IMR-90 (cell line): ENCODE results near the gene INO80. TPM values are rescaled to one million over a fixed set of nuclear protein-coding genes. Genes with fewer than 3 reads are reported as not detected.

Experiments used
- ATAC-seq: fragments of 200-7000 bp; cut with Tn5 transposase; 2 replicates; pipeline ENCODE4 v1.9.1; 2020; ENCODE audit warnings: low read depth, mild to moderate bottlenecking, moderate library complexity
- BruUV-seq: library from RNA; stranded (reverse); fragments of 400-500 nt; replicated peaks from 2 replicates; lab custom pipeline; 2021; lab: Mats Ljungman, UMichigan
- CTCF ChIA-PET: fragments of 300-600 bp; formaldehyde crosslinking; extraction: SDS; loops from one replicate; lab custom pipeline; 2021; ENCODE audit warnings: antibody characterized with exemption; lab: Yijun Ruan, JAX
- POLR2A ChIA-PET: fragments of 300-600 bp; sonication (Branson Sonifier 250); formaldehyde crosslinking; loops from one replicate; lab custom pipeline; 2022; ENCODE audit warnings: antibody characterized with exemption; ENCODE audit not compliant: unreplicated experiment; lab: Charles Lee
- DNase-seq: peaks from one replicate; pipeline ENCODE4 v3.0.0; 2013
- H2AFZ ChIP-seq: replicated peaks from 2 replicates; pipeline ENCODE3; 2013; ENCODE audit warnings: low read length, mild to moderate bottlenecking; ENCODE audit not compliant: poor library complexity
- H2AK5ac ChIP-seq: 2 replicates; pipeline ENCODE4 v1.6.1; 2013; ENCODE audit warnings: low read depth, low read length, inconsistent platforms
- H2AK9ac ChIP-seq: replicated peaks from 2 replicates; pipeline ENCODE3; 2013; ENCODE audit warnings: mild to moderate bottlenecking, low read depth, low read length, moderate library complexity; ENCODE audit not compliant: poor library complexity
- H2BK120ac ChIP-seq: 2 replicates; pipeline ENCODE4 v1.6.1; 2013; ENCODE audit warnings: low read depth, low read length, inconsistent platforms
- H2BK15ac ChIP-seq: 3 replicates; pipeline ENCODE4 v1.6.1; 2013; ENCODE audit warnings: low read depth, low read length, inconsistent platforms
- H2BK20ac ChIP-seq: 2 replicates; pipeline ENCODE4 v1.6.1; 2013; ENCODE audit warnings: low read depth, mild to moderate bottlenecking, inconsistent platforms, low read length, moderate library complexity
- H2BK5ac ChIP-seq: 2 replicates; pipeline ENCODE4 v1.6.1; 2013; ENCODE audit warnings: mild to moderate bottlenecking, low read depth, low read length, inconsistent platforms; ENCODE audit not compliant: poor library complexity, severe bottlenecking
- H3K14ac ChIP-seq: replicated peaks from 2 replicates; pipeline ENCODE4 v1.6.1; 2013; ENCODE audit warnings: low read depth, low read length, inconsistent platforms
- H3K18ac ChIP-seq: 2 replicates; pipeline ENCODE4 v1.6.1; 2013; ENCODE audit warnings: low read depth, low read length, control low read depth
- H3K23ac ChIP-seq: 2 replicates; pipeline ENCODE4 v1.6.1; 2013; ENCODE audit warnings: low read depth, low read length, inconsistent platforms
- H3K27ac ChIP-seq: 2 replicates; pipeline ENCODE4 v1.5.1; 2013; ENCODE audit warnings: mild to moderate bottlenecking, control low read depth, low read length; ENCODE audit not compliant: insufficient read depth
- H3K27me3 ChIP-seq: 2 replicates; pipeline ENCODE4 v1.6.1; 2013; ENCODE audit warnings: low read length; ENCODE audit not compliant: control insufficient read depth, insufficient read depth
- H3K36me3 ChIP-seq: 2 replicates; pipeline ENCODE4 v1.6.1; 2013; ENCODE audit warnings: low read length, mixed read lengths; ENCODE audit not compliant: control insufficient read depth, insufficient read depth
- H3K4ac ChIP-seq: 2 replicates; pipeline ENCODE4 v1.6.1; 2013; ENCODE audit warnings: low read depth, low read length, inconsistent platforms
- H3K4me1 ChIP-seq: 2 replicates; pipeline ENCODE4 v1.6.1; 2013; ENCODE audit warnings: low read length, mixed read lengths; ENCODE audit not compliant: control insufficient read depth, insufficient read depth
- H3K4me2 ChIP-seq: 2 replicates; pipeline ENCODE4 v1.6.1; 2013; ENCODE audit warnings: low read depth, mild to moderate bottlenecking, control low read depth, low read length, moderate library complexity
- H3K4me3 ChIP-seq: 2 replicates; pipeline ENCODE4 v1.5.1; 2013; ENCODE audit warnings: low read depth, mild to moderate bottlenecking, control low read depth, low read length, moderate library complexity; ENCODE audit not compliant: insufficient read depth
- H3K56ac ChIP-seq: 2 replicates; pipeline ENCODE4 v1.6.1; 2013; ENCODE audit warnings: low read length, inconsistent platforms; ENCODE audit not compliant: insufficient read depth; ENCODE audit errors: extremely low read depth
- H3K79me1 ChIP-seq, 2 experiments: 2 replicates each; pipeline ENCODE4 v1.6.1; 2013; ENCODE audit warnings: low read length in 2 of 2, inconsistent platforms in 1 of 2, low read depth in 1 of 2
- H3K9ac ChIP-seq: 2 replicates; pipeline ENCODE4 v1.6.1; 2013; ENCODE audit warnings: low read depth, low read length, control low read depth
- H3K9me1 ChIP-seq: 2 replicates; pipeline ENCODE4 v1.6.1; 2013; ENCODE audit warnings: low read length, inconsistent platforms; ENCODE audit not compliant: insufficient read depth
- H3K9me3 ChIP-seq: 2 replicates; pipeline ENCODE4 v1.6.1; 2013; ENCODE audit warnings: low read length; ENCODE audit not compliant: control insufficient read depth, insufficient read depth
- H4K20me1 ChIP-seq: 2 replicates; pipeline ENCODE4 v1.6.1; 2013; ENCODE audit warnings: low read length, inconsistent platforms; ENCODE audit not compliant: insufficient read depth
- H4K5ac ChIP-seq: 2 replicates; pipeline ENCODE4 v1.6.1; 2013; ENCODE audit warnings: mild to moderate bottlenecking, low read depth, low read length, control low read depth
- H4K8ac ChIP-seq, 2 experiments: 2 replicates each; pipeline ENCODE4 v1.6.1; 2013; ENCODE audit warnings: low read depth in 2 of 2, low read length in 2 of 2, control low read depth in 1 of 2, inconsistent platforms in 1 of 2
- H4K91ac ChIP-seq: 2 replicates; pipeline ENCODE4 v1.6.1; 2013; ENCODE audit warnings: low read depth, low read length, inconsistent platforms; ENCODE audit not compliant: insufficient read depth
- CEBPB ChIP-seq: IDR thresholded peaks from 2 replicates; pipeline ENCODE4 v1.6.1; 2012; ENCODE audit warnings: low read depth, low read length, improper control_type of control experiment
- CHD1 ChIP-seq: IDR thresholded peaks from 2 replicates; pipeline ENCODE4 v1.6.1; 2012; ENCODE audit warnings: low read depth, low read length, improper control_type of control experiment
- MAFK ChIP-seq: IDR thresholded peaks from 2 replicates; pipeline ENCODE4 v1.6.1; 2012; ENCODE audit warnings: low read depth, low read length, improper control_type of control experiment
- MAZ ChIP-seq: IDR thresholded peaks from 2 replicates; pipeline ENCODE4 v1.6.1; 2012; ENCODE audit warnings: low read depth, mild to moderate bottlenecking, low read length, improper control_type of control experiment, moderate library complexity, borderline replicate concordance
- NFE2L2 ChIP-seq: fragments of 150-350 bp; IDR thresholded peaks from 2 replicates; pipeline ENCODE4 v1.6.1; 2016; ENCODE audit warnings: low read depth, mild to moderate bottlenecking, low read length
- POLR2A ChIP-seq: IDR thresholded peaks from 2 replicates; pipeline ENCODE4 v1.6.1; 2012; ENCODE audit warnings: mild to moderate bottlenecking, low read depth, low read length
- RCOR1 ChIP-seq: IDR thresholded peaks from 2 replicates; pipeline ENCODE4 v1.6.1; 2012; ENCODE audit warnings: mild to moderate bottlenecking, low read length, improper control_type of control experiment; ENCODE audit not compliant: insufficient replicate concordance
- RFX5 ChIP-seq: IDR thresholded peaks from 2 replicates; pipeline ENCODE4 v1.8.0; 2012; ENCODE audit warnings: low read depth, mild to moderate bottlenecking, low read length, moderate library complexity
- SMC3 ChIP-seq: fragments of 150-350 bp; IDR thresholded peaks from 2 replicates; pipeline ENCODE4 v1.6.1; 2016; ENCODE audit warnings: low read depth, mild to moderate bottlenecking, antibody characterized with exemption, low read length, moderate library complexity
- USF2 ChIP-seq: fragments of 150-350 bp; IDR thresholded peaks from 2 replicates; pipeline ENCODE4 v1.6.1; 2017; ENCODE audit warnings: mild to moderate bottlenecking, antibody characterized with exemption, low read length, low read depth
- WGBS, 2 experiments: methylation state at CpG; one replicate each; pipeline versions ENCODE4 v1.1.5 to v1.1.7; 2013; ENCODE audit warnings: missing lambda C conversion rate in 2 of 2; ENCODE audit not compliant: insufficient read length in 1 of 2; ENCODE audit errors: extremely low coverage in 2 of 2; 5-methylcytosine and 5-hydroxymethylcytosine counted together
- dilution Hi-C: fragments of 300-500 bp; cut with HindIII; formaldehyde crosslinking; loops from one replicate; pipeline ENCODE4 v1.14.3; 2018; ENCODE audit warnings: low sequenced_read_pairs; ENCODE audit not compliant: unreplicated experiment
- in situ Hi-C: fragments of 300-500 bp; cut with MboI; formaldehyde crosslinking; loops from 3 replicates; pipeline ENCODE4 v1.14.3; 2019; ENCODE audit warnings: low sequenced_read_pairs, inconsistent platforms, mixed read lengths
- intact Hi-C: fragments of 100-400 bp; cut with micrococcal nuclease; formaldehyde crosslinking; loops from 2 replicates; pipeline ENCODE4 v1.10.0; 2022
- polyA plus RNA-seq, 3 experiments: library from polyadenylated mRNA; depleted of rRNA; stranded (reverse); fragments of >200 nt; gene quantifications; 2 replicates each; pipeline ENCODE4 v1.2.3, GENCODE V29; 2012; ENCODE audit warnings: low replicate concordance in 1 of 3
- total RNA-seq: library from RNA; depleted of rRNA; stranded (reverse); fragments of >200 nt; gene quantifications from 2 replicates; pipeline ENCODE4 v1.2.3, GENCODE V29; 2012
- TF ChIP-seq, protein P1 (sequence below): conservative IDR thresholded peaks from 2 replicates; pipeline ENCODE4 v1.5.1; 2012; ENCODE audit warnings: mild to moderate bottlenecking, low read depth, low read length, improper control_type of control experiment
- TF ChIP-seq, protein P2 (sequence below): fragments of 150-350 bp; IDR thresholded peaks from 2 replicates; pipeline ENCODE4 v1.6.1; 2016; ENCODE audit warnings: low read depth, mild to moderate bottlenecking, low read length, moderate library complexity, borderline replicate concordance

The INO80 gene
- total and polyA plus RNA-seq, 2 of the 4 experiments (the other 2 are of a cell fraction) = 6.0 to 13.3 TPM

GRCh38 chr15:40936709-40937666 is 179.1 kb downstream of the INO80 start:
- Histone ChIP-seq H2BK5ac (peak overlapping the region; percentile 40), H3K27me3 (no peaks in the 10 kb centered on the region), H3K4me1 (peaks cover 17% of the 10 kb centered on the region), H3K9me3 (no peaks in the 10 kb centered on the region), H2BK20ac (peak overlapping the region; percentile 17; the same call in 1 of the 2 replicates), H3K9ac (no peak overlapping the region; the same call in 1 of the 2 replicates), H2AK9ac (peak overlapping the region; percentile 84), H3K14ac (peak overlapping the region; percentile 60), H2BK120ac (peak overlapping the region; percentile 82), H3K18ac (no peak overlapping the region; the same call in 1 of the 2 replicates), H3K9me1 (peaks cover 18% of the 10 kb centered on the region), H3K4ac (peak overlapping the region; percentile 64), H2AK5ac (peak overlapping the region; percentile 16), H3K56ac (no peak overlapping the region), H4K91ac (peak overlapping the region; percentile 30; the same call in 1 of the 2 replicates), H2AFZ (peak overlapping the region; percentile 72), H3K4me3 (no peak overlapping the region), H4K8ac (peak overlapping the region in 1 of 2 experiments; percentile 6; a peak in 1 of 4 replicates), H2BK15ac (peak overlapping the region; percentile 2; the same call in 1 of the 3 replicates), H3K79me1 (peaks cover 0 to 63% of the 10 kb centered on the region in 2 experiments; a peak in 3 of 4 replicates), H4K20me1 (peaks cover 16% of the 10 kb centered on the region), H3K23ac (peak overlapping the region; percentile 31; the same call in 1 of the 2 replicates), H3K4me2 (0 out of 2 replicates have a peak overlapping the region, but pooled peaks have one; percentile 14), H3K27ac (no peak overlapping the region; the same call in 1 of the 2 replicates), H3K36me3 (peaks cover 12% of the 10 kb centered on the region), H4K5ac (no peak overlapping the region)
- WGBS, 2 experiments = 84% methylated on average over 7 of the region's 15 CpGs; no CpG with 5 or more reads in 1 of the 2 experiments
- peak; percentile 74 for DNase-seq
- no TSS peak for BruUV-seq
- ChIA-PET CTCF (no interaction called here), POLR2A (interaction anchor here (0.6 kb wide), 1 partner anchor 130 kb away, joined by 3 read pairs; the partner anchor contains the start of gene ZFYVE19)
- in situ Hi-C loops = no loop called here
- dilution Hi-C loops = no loop called here
- intact Hi-C loops = no loop called here
- ATAC-seq = peak; percentile 4; the same call in 1 of the 2 replicates
- no peak for TF ChIP-seq RFX5
- TF ChIP-seq RCOR1 = no peak
- TF ChIP-seq, protein P1, sequence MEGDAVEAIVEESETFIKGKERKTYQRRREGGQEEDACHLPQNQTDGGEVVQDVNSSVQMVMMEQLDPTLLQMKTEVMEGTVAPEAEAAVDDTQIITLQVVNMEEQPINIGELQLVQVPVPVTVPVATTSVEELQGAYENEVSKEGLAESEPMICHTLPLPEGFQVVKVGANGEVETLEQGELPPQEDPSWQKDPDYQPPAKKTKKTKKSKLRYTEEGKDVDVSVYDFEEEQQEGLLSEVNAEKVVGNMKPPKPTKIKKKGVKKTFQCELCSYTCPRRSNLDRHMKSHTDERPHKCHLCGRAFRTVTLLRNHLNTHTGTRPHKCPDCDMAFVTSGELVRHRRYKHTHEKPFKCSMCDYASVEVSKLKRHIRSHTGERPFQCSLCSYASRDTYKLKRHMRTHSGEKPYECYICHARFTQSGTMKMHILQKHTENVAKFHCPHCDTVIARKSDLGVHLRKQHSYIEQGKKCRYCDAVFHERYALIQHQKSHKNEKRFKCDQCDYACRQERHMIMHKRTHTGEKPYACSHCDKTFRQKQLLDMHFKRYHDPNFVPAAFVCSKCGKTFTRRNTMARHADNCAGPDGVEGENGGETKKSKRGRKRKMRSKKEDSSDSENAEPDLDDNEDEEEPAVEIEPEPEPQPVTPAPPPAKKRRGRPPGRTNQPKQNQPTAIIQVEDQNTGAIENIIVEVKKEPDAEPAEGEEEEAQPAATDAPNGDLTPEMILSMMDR = no peak
- TF ChIP-seq CEBPB = no peak
- no peak for TF ChIP-seq POLR2A
- TF ChIP-seq CHD1 = no peak
- TF ChIP-seq, protein P2, sequence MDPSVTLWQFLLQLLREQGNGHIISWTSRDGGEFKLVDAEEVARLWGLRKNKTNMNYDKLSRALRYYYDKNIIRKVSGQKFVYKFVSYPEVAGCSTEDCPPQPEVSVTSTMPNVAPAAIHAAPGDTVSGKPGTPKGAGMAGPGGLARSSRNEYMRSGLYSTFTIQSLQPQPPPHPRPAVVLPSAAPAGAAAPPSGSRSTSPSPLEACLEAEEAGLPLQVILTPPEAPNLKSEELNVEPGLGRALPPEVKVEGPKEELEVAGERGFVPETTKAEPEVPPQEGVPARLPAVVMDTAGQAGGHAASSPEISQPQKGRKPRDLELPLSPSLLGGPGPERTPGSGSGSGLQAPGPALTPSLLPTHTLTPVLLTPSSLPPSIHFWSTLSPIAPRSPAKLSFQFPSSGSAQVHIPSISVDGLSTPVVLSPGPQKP = no peak
- TF ChIP-seq MAFK = no peak
- TF ChIP-seq NFE2L2 = no peak
- no peak for TF ChIP-seq MAZ
- no peak for TF ChIP-seq SMC3
- TF ChIP-seq USF2 = no peak
